GM19467 (cell line): ENCODE data around the gene DAPK2.

Experiments
- ATAC-seq: cut with Tn5 transposase; IDR thresholded peaks from one replicate; pipeline ENCODE4 v1.9.1; 2021; ENCODE audit warnings: mild to moderate bottlenecking, moderate library complexity; ENCODE audit not compliant: unreplicated experiment

The DAPK2 gene

GRCh38 chr15:63918901-63919348, 127.4 kb downstream of the DAPK2 start:
- no peak for ATAC-seq

GRCh38 chr15:63918317-63918672, 128.0 kb downstream of the DAPK2 start:
- ATAC-seq, result no peak

- ATAC-seq, result no peak
These were observed 128.5 kb downstream of the DAPK2 start for GRCh38 chr15:63917588-63918316.

GRCh38 chr15:63915873-63916771, 130.2 kb downstream of the DAPK2 start:
- ATAC-seq, result no peak

GRCh38 chr15:63915209-63915872, 130.9 kb downstream of the DAPK2 start:
- no peak for ATAC-seq

GRCh38 chr15:63913786-63914315, 132.4 kb downstream of the DAPK2 start:
- ATAC-seq, result no peak

GRCh38 chr15:63913336-63913735, 132.9 kb downstream of the DAPK2 start:
- ATAC-seq, result no peak

GRCh38 chr15:63912061-63912615, 134.1 kb downstream of the DAPK2 start:
- ATAC-seq, result no peak

- ATAC-seq, result no peak
These were observed 135.1 kb downstream of the DAPK2 start for GRCh38 chr15:63911160-63911559.

- no peak for ATAC-seq
These were observed 136.4 kb downstream of the DAPK2 start for GRCh38 chr15:63909819-63910437.

- ATAC-seq, result no peak
These were observed 137.3 kb downstream of the DAPK2 start for GRCh38 chr15:63908991-63909390.

GRCh38 chr15:63908281-63908680, 138.0 kb downstream of the DAPK2 start:
- ATAC-seq, result no peak

- no peak for ATAC-seq
These were observed 138.8 kb downstream of the DAPK2 start for GRCh38 chr15:63907521-63907920.

- ATAC-seq, result no peak
These were observed 140.1 kb downstream of the DAPK2 start for GRCh38 chr15:63906266-63906584.

- ATAC-seq, result no peak
These were observed 140.6 kb downstream of the DAPK2 start for GRCh38 chr15:63905558-63906265.

GRCh38 chr15:63905131-63905530, 141.2 kb downstream of the DAPK2 start:
- no peak for ATAC-seq

- ATAC-seq, result no peak
These were observed 142.2 kb downstream of the DAPK2 start for GRCh38 chr15:63904042-63904441.

GRCh38 chr15:63902671-63903035, 143.6 kb downstream of the DAPK2 start:
- no peak for ATAC-seq

- no peak for ATAC-seq
These were observed 144.2 kb downstream of the DAPK2 start for GRCh38 chr15:63901912-63902670.
